ENCODE results near the gene NOL4L.

The NOL4L gene

GRCh38 chr20:32538526-32538939 is 46.6 kb downstream of the NOL4L start:
- DNase-seq = peak; percentile 77

GRCh38 chr20:32537657-32538525 is 47.2 kb downstream of the NOL4L start:
- DNase-seq = peak; percentile 44

- peak; percentile 85 for DNase-seq
These were observed 48.1 kb downstream of the NOL4L start for GRCh38 chr20:32536851-32537656.

GRCh38 chr20:32535953-32536823 is 48.9 kb downstream of the NOL4L start:
- DNase-seq = peak; percentile 90

GRCh38 chr20:32535316-32535952 is 49.7 kb downstream of the NOL4L start:
- DNase-seq = peak; percentile 43

- peak; percentile 85 for DNase-seq
These were observed 50.4 kb downstream of the NOL4L start for GRCh38 chr20:32534661-32535240.

- no peak for DNase-seq
These were observed 51.4 kb downstream of the NOL4L start for GRCh38 chr20:32533732-32534131.

GRCh38 chr20:32532246-32532645 is 52.9 kb downstream of the NOL4L start:
- no peak for DNase-seq

- no peak for DNase-seq
These were observed 56.0 kb downstream of the NOL4L start for GRCh38 chr20:32528905-32529670.

- DNase-seq = peak; percentile 58
These were observed 56.8 kb downstream of the NOL4L start for GRCh38 chr20:32528171-32528891.

GRCh38 chr20:32527447-32528055 is 57.6 kb downstream of the NOL4L start:
- peak; percentile 50 for DNase-seq

GRCh38 chr20:32527052-32527446 is 58.1 kb downstream of the NOL4L start:
- no peak for DNase-seq

- DNase-seq = no peak
These were observed 58.6 kb downstream of the NOL4L start for GRCh38 chr20:32526541-32526940.

GRCh38 chr20:32526125-32526524 is 59.0 kb downstream of the NOL4L start:
- peak; percentile 4 for DNase-seq

GRCh38 chr20:32524829-32525501 is 60.2 kb downstream of the NOL4L start:
- peak; percentile 8 for DNase-seq

GRCh38 chr20:32523613-32524213 is 61.4 kb downstream of the NOL4L start:
- DNase-seq = peak; percentile 2

GRCh38 chr20:32522776-32523612 is 62.1 kb downstream of the NOL4L start:
- peak; percentile 62 for DNase-seq

GRCh38 chr20:32522526-32522775 is 62.7 kb downstream of the NOL4L start:
- DNase-seq = no peak
